Stimulated activated CD4-positive, alpha-beta T cell treated with anti-CD3 and anti-CD28 coated beads, Interleukin-1b, Interleukin-23, amount 100 ng/mL, for 1 hour (primary cell): ENCODE data around the gene OR1E2.
"Not testable (repeated sequence)": the region's sequence is repeated elsewhere in the genome, so short reads cannot be mapped to it uniquely, and the experiment has no call there.

ENCODE experiments used
- DNase-seq, 2 donors: peaks; one replicate each; pipeline ENCODE4 v3.0.0-alpha.2; 2020; ENCODE audit warnings: low read depth in 2 of 2

Gene OR1E2

DNA sequence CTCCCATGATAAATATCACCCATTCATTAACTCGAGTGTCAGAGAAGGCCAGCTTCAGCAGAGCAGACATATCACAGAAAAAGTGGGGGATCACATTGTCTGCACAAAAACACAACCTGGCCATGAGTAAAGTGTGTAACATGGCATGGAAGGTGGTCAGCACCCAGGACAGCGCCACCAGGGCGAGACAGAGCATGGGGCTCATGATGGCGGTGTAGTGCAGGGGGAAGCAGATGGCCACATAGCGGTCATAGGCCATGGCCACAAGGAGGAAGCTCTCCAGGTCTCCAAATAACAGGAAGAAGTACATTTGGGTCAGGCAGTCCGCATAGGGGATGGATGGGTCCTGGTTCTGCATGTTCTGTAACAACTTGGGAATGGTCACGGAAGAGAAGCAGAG is 35.8 kb downstream of the OR1E2 start:
- DNase-seq: not testable (repeated sequence)

DNA sequence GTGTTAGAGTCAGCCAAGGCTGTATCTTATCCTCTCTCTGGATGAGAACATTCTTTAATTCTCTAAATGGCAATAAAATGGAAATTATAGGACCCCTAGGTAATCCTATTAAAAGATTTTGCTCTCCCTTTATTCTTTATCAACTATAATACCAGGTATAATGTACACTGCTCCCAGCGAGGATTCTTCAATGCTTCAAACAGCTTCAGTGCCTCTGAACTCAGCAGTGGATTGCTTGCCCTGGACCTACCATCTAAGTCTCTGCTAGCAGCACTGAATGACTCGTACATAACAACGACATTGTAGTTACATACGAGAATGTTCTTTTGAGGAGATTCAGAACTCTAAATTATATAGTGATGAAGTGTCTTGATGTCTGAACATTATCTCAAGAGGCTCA is 43.9 kb downstream of the OR1E2 start:
- no peak for DNase-seq

DNA sequence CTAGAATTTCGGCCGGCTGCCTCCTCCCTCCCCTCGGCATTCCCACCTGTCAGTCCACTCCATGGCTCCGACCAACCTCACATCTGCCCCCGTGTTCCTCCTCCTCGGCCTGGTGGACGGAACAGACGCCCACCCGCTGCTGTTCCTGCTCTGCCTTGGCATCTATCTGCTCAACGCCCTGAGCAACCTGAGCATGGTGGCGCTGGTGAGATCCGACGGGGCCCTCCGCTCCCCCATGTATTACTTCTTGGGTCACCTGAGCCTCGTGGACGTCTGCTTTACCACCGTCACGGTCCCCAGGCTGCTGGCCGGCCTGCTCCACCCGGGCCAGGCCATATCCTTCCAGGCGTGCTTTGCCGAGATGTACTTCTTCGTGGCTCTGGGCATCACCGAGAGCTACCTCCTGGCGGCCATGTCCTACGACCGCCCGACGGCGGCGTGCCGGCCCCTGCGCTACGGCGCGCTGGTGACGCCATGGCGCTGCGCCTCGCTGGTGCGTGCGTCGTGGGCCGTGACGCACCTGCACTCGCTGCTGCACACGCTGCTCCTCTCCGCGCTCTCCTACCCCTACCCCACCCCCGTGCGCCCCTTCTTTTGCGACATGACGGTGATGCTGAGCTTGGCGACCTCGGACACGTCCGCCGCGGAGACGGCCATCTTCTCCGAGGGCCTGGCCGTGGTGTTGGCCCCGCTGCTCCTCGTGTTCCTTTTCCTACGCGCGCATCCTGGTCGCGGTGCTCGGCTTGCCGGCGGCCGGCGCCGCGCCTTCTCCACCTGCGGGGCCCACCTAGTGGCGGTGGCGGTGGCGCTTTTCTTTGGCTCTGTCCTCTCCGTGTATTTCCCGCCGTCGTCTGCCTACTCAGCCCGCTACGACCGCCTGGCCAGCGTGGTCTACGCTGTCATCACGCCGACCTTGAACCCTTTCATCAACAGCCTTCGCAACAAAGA is 47.5 kb downstream of the OR1E2 start, which contains the start of gene OR3A2:
OR3A2 (minus strand) TSS at position 440 of the 948 bp plus-strand sequence.
- DNase-seq: no peak
